GM19035 (cell line): ENCODE measurements around the gene CHRNE.
"Not testable (repeated sequence)": the region's sequence is repeated elsewhere in the genome, so short reads cannot be mapped to it uniquely, and the experiment has no call there.

Experiments used
- ATAC-seq: cut with Tn5 transposase; IDR thresholded peaks from one replicate; pipeline ENCODE4 v1.9.1; 2021; ENCODE audit not compliant: unreplicated experiment

The CHRNE gene

GRCh38 chr17:4891411-4892410 lies 11.2 kb downstream of the CHRNE start:
- ATAC-seq, result no peak

GRCh38 chr17:4887581-4887980 lies 15.3 kb downstream of the CHRNE start:
- no peak for ATAC-seq

- ATAC-seq, result no peak
Observed at GRCh38 chr17:4886830-4887229, 16.1 kb downstream of the CHRNE start.

DNA sequence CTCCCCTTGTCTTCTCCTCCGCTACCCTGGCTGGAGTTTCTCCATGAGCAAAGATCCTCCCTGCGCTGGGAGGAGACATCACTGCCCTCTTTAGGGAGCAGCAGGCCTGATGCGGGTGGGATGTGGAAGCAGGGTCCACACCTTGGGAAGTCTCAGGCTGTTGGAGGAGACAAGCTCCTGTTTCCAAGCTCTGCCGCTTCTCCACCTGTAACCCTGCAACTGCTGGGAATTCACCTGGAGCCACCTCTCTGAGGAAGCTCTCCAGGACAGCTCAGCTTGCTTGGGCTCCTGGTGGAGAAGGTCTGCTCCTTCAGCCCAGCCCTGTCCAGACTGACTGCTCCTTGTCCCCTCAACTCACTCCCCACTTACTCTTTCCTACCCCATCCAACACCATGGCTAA lies 18.4 kb downstream of the CHRNE start:
- no peak for ATAC-seq

GRCh38 chr17:4881761-4882555 lies 20.9 kb downstream of the CHRNE start:
- no peak for ATAC-seq

GRCh38 chr17:4880857-4881256 lies 22.0 kb downstream of the CHRNE start:
- ATAC-seq, result no peak

DNA sequence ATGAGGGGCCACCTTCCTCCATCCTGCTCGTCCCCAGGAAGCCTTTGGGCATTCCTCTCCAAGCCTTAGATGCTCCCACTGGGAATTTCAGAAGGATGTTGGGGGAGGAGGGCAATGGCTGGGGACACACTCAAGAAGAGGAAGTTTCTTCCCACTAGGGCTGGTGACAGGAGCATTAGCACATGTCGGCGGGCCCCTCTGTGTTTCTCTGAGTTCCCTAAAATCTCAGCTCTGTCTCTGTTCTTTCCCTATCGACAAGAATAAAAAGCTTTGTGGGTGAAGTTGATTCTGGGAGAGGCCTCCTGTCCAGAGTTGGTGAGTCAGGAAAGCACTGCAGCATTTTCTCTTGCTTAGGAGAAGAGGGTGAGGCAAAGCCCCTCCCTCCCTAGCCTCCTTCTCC lies 23.3 kb downstream of the CHRNE start:
- ATAC-seq, result no peak

DNA sequence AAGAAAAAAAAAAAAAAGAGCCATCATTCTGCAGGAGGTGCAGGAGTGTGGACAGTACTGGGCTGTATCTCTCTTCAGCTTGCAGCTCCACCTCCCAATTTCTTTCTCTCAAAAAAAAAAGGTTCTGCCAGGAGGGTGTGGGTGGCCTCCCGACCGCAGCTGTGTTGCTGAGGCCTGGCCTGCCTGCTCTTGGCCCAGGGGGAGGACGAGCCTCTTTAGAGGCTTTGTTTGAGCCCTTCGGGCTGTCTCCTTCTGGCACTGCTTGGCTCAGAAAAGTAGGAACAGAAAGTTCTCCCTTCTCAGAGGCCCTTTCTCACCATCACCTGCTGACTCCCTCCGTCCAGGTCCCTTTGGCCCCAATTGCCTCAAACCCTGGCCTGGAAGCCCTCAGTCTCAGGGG lies 25.8 kb downstream of the CHRNE start:
- ATAC-seq, result no peak

- no peak for ATAC-seq
Observed at GRCh38 chr17:4872786-4873185, 30.1 kb downstream of the CHRNE start.

DNA sequence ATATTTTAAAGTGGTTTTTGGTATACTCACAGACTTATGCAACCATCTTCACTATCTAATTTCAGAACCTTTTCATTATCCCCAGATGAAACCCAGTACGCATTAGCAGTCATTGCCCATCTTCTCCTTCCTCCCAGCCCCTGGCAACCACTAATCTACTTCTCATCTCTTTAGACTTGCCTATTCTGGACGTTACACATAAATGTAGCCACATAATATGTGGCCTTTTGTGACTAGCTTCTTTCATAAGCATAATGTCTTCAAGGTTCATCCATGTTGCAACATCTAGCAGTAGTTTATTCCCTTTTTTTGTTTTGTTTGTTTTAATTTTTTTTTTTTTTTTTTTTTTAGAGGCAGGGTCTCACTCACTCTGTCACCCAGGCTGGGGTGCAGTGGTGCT lies 32.0 kb downstream of the CHRNE start:
- ATAC-seq, result no peak

DNA sequence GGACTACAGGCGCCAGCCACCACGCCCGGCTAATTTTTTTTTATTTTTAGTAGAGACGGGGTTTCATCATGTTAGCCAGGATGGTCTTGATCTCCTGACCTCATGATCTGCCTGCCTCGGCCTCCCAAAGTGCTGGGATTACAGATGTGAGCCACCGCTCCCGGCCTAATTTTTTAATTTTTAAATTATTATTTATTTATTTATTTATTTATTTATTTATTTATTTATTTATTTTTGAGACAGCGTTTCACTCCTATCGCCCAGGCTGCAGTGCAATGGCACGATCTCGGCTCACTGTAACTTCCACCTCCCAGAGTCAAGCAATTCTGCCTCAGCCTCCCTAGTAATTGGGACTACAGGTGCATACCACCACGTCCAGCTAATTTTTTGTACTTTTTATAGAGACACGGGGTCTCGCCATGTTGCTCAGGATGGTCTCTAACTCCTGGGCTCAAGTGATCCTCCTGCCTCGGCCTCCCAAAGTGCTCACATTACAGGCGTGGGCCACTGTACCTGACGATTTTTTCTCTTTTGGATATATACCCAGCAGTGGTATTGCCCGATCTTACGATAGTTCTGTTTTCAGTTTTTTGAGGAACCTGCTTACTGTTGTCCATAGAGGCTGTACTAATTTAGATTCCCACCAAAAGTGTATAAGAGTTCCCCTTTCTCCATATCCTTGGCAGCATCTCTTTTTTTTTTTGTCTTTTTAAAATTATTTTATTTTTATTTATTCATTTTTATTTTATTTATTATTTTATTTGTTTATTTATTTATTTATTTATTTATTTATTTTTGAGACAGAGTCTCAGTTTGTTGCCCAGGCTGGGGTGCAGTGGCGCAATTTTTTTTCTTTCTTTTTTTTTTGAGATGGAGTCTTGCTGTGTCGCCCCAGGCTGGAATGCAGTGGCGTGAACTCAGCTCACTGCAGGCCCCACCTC lies 33.6 kb downstream of the CHRNE start:
- not testable (repeated sequence) for ATAC-seq

DNA sequence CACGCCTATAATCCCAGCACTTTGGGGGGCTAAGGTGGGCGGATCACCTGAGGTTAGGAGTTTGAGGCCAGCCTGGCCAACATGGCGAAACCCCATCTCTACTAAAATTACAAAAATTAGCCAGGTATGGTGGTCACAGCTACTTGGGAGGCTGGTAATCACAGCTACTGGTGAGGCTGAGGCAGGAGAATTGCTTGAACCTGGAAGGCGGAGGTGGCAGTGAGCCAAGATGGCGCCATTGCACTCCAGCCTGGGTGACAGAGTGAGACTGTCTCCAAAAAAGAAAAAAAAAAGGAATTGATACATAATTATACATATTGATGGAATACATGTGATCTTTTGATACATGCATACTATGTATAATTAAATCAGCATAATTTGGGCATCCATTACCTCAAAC lies 35.4 kb downstream of the CHRNE start:
- not testable (repeated sequence) for ATAC-seq

DNA sequence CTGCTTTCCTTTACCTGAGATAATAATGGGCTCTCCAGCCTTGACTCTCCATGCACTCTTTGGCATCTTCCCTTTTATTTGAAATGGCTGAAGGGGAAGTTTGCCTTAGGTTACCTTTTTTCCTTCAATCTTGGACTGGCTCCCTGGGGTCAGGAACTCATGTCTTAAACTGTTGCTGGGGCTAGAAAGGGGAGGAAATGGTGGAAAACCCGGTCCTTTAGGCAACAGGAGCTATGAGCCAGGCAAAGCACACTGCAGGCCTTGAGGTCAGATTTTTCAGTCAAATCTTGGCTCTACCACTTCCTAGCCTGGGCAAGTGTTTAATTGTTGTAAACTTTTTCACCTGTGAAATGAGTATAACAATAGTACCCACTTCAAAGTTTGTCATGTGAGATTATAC lies 39.6 kb downstream of the CHRNE start:
- ATAC-seq, result no peak

DNA sequence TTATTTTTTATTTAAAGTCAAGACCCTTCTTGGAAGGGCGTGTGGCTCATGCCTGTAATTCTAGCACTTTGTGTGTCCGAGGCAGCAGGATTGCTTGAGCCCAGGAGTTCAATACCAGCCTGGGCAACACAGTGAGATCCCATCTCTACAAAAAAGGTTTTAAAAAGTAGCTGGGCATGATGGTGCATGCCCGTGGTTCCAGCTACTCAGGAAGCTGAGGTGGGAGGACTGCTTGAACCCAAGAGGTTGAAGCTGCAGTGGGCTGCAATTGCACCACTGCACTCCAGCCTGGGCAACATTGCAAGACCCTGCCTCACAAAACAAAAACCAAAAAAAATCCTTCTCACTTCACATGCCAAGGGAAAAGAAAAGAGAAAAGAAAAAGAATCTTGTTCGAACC lies 40.2 kb downstream of the CHRNE start:
- ATAC-seq, result no peak

DNA sequence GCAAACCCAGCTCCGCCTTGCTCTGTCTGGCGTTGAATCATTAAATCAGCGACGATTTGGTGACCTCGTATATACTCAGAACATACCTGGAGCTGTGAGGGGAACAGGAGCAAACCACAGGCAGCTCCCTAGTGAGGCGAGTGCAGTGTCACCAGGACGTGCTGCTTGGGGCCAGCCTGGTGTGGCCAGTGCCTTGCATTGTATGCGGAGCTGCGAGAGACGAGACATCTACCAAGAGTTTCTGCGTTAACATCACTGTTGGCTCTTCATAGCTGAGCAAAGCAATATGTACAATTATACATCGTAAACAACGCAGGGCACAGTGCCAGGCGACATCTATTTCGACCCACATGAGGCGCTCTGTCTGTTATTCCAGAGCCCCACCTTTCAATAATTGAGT lies 41.8 kb downstream of the CHRNE start:
- no peak for ATAC-seq

DNA sequence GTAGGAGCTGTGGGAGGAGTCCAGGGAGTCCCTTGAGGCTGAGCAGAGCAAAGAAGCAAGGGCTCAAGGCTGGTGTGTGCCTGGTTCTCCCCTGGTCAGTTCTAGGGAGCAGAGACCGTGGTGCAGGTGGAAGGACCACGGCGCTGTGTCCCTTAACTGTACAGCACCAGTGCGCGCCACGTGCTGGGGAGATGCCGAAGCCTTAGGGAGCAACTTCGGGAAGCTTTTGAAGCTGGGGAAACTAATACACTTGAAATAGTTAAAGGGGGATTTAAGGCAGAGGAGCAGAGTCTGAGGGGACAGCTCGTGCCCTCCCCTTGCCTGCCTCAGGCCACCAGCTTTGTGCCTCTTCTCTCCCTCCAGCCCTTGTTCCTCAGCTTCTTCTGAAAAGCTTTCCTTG lies 42.2 kb downstream of the CHRNE start:
- ATAC-seq, result no peak

DNA sequence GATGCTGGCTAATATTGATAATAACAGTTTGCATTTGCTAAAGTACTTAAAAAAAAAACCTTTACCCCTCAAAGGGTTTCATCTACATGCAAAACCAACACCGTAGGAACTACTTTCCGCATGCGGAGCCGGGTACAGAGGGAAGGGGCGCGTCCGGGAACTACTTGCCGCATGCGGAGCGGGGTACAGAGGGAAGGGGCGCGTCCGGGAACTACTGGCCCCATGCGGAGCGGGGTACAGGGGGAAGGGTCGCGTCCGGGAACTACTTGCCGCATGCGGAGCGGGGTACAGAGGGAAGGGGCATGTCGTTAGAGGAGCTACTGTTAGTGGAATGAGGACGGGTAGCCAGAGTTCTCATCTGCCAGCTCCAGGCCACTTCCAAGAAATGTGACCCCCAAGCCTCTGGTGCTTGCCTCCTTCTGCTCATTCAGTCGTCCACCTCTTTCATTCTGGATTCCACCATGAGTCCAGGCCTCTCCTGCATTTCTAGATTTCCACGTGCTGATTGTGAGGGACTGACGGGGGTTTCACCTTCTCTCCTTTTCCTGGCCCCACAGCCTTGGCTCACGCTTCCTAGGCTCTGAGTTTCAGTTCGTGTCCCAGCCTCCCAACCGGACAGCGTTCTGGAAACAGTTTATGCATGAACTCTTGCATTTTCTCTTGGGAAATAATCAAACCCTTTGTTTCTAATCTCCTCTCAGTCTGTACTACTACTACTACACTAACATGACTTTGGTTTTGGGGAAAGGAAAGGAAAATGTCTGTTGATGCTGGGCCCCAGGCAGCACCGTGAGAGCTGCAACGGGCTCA lies 42.9 kb downstream of the CHRNE start:
- ATAC-seq, result no peak

GRCh38 chr17:4858882-4859260 lies 44.0 kb downstream of the CHRNE start:
- ATAC-seq, result no peak

DNA sequence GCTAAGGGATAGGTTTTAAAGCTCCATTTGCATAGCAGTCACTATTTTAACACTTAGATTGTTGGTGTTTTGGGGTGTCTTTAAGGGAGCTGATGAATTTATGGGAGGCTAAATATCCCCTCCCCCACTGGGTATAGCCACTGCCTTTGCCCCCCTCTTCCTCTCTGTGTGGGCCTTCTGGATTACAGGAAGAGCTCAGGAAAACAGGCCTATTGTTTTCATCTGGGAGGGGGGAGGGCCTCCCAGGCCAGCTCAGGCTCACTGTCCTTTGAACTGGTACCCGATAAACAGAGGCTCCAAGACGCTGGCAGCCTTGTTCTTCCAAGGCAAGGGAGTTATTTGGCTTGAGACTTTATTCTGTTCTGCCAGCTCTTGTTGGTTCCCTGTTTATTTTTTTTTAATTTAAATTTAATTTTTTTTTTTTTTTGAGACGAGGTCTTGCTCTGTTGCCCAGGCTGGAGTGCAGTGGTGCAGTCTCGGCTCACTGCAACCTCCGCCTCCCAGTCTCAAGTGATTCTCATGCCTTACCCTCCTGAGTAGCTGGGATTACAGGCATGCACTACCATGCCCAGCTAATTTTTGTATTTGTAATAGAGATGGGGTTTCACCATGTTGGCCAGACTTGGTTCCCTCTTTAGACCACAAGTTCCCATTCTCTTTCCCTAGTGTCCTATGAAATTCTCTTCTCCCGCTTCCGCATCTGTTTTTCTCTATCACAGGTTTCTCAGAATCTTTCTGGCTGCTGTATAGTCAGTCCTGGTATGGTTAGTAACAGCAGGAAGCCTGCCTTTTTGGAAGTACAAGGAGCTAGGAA lies 44.6 kb downstream of the CHRNE start:
- ATAC-seq, result no peak
